Stimulated activated CD4-positive, alpha-beta T cell treated with anti-CD3 and anti-CD28 coated beads, Interleukin-1b, Interleukin-23, amount 100 ng/mL, for 24 hours (primary cell): Measurements from ENCODE around the gene ASCC1.

Experiments
- DNase-seq, 4 experiments: peaks; one replicate each; pipeline ENCODE4 v3.0.0-alpha.2; 2020; ENCODE audit warnings: low read depth in 4 of 4, low spot score in 1 of 4

ASCC1 gene

DNA sequence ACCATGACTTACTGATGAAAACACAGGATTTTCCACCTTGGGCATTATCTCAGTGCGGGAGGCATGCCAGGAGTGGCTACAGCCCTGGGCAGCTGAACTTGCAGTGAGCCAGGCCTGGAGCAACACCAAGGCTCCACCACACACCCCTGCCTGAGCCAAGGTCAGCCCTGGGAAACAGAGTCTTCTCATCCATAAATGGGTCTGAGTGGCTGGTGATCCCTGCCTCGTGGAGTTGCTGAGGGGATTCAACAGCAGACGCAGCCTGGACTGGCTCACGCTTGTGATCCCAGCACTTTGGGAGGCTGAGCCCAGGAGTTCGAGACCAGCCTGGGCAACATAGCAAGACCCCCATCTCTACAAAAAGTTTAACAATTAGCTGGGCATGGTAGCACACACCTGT lies 160.0 kb downstream of the ASCC1 start:
- no peak for DNase-seq

DNA sequence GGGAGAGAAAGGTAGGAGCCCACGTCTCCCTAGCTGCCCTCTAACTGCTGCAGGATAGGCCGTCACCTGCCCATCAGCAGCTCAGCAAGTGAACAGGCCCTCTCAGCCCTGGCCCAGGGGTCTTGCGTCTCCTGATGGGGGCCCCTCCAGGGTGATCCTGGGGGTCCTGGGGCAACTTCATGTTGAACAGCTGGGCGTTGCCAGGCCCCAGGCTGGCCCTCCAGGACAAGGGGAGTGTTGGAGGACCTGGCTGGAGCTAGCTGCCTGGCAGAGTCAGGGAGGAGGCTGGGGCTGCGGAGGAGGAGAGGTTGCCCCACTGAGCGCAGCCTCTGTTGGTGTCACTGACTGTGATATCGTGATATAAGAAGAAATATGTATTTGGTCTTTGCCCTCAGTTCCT lies 162.4 kb downstream of the ASCC1 start:
- no peak for DNase-seq

DNA sequence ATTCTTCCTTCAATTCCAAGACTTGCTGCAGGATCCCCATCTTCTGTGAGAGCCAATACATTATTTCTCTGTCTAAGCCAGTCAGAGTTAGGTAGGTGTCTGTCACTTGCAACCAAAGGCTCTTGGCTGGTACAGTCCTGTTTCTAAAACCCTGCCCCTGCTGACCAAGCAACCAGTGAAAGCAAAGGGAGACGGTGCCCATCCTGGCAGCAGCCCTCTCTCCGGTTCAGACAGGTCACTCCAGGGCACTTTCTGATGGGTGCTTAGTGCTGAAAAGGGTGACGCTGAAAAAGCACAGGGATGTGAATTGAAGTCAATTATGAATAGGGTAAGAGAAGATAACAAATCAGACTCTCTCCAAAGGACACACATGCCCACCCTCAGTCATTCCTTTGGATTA lies 165.2 kb downstream of the ASCC1 start:
- no peak for DNase-seq

DNA sequence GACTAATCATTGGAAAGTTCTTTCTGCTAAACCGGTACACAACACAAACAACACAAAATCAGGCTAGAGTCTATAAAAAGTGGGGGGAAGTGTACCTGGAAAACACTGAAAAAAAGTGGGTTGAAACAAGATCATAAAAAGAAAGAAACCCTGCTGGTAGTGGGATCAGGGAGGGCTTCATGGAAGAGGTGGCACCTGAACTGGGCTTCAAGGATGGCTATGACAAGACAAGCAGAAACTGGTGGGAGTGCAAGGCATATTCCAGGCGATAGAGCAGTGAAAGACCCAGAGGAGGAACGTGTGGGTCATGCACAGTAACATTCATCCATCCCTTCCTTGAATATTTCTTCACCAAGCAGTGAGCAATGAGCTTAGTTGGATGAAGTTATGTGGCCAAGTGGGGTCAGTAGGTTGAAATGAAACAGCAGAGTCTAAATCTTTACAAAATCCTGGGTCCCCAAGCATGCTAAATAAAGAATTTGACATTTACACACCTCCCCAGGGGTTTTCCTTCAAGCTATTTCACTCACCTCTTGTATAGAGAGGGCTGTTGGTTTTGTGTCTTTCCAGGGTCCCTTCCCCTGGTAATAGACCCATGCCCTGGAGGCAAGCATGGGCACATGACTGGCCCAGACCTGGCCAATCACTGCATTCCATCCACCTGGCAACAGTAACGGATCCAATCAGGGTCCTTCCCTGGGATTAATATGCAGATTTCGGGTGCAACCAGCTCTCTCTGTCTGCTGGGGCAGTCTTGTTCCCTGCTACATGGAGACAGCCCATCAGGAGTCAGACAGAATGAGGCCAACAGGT lies 165.9 kb downstream of the ASCC1 start:
- DNase-seq, result no peak

DNA sequence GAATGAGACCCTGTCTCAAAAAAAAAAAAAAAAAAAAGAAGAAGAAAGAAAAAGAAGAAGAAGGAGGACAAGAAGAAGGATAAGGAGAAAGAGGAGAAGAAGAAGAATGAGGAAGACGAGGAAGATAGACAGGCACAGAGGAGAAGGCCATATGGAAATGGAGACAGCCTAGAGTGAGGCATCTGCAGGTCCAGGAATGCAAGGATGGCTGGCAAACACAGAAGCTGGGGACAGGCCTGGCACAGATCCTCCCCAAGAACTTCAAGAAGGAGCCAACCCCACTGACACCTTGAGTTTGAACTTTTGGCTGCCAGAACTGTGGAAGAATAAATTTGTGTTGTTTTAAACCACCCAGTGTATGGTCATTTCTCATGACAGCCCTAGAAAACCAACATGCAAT lies 166.6 kb downstream of the ASCC1 start:
- no peak for DNase-seq

DNA sequence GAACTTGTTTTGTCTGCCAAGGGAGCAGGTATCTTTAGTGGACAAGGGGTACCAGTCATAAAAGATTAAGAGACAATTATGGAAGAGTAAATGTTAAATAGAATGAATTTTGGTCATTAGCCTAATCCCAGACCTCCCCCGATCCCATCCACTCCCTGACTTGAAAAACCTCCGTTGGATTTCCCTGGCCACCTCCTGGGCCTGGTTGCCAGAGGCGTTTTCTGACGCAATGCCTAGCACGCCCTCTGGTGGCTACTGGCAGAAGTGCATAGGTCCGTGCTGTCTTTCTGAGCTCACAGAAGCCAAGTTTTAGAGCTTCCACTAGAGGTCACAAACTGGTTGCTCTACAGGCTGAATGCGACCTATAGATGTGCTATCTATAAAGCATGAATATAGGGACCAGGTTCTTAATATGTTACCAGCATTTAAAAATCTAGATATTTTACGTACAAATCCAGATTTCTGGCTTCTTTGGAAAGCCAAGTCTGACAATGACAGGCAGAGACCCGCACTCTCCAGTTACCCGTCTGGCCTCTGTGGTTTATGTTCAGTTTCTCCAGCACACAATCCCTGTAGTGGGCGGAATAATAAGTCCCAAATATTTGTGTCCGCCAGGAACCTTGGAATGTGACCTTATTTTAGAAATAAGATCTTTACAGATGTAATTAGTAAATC lies 167.5 kb downstream of the ASCC1 start:
- peak; percentile 74 to 92 (median 85) for DNase-seq
